Caki2 (cell line): ENCODE results near the gene P3H2. TPM values are rescaled to one million over a fixed set of nuclear protein-coding genes. Genes with fewer than 3 reads are reported as not detected.

Experiments
- DNase-seq: peaks from one replicate; pipeline ENCODE4 v3.0.0-alpha.2; 2015; ENCODE audit warnings: low read depth
- in situ Hi-C: cut with HindIII; loops from 2 replicates; pipeline ENCODE4 v1.10.0; 2016; ENCODE audit warnings: low sequenced_read_pairs, low pct_unique_long_range_greater_than_20kb, mixed read lengths
- total RNA-seq: library from RNA; depleted of rRNA; stranded (reverse); fragments of >200 nt; shearing (Covaris generic); gene quantifications from 2 replicates; pipeline ENCODE4 v1.2.3, GENCODE V29; 2014; ENCODE audit warnings: low replicate concordance; rRNA removed

P3H2 gene
- total RNA-seq, 1 experiment from 2014 or later: 185 TPM

DNA sequence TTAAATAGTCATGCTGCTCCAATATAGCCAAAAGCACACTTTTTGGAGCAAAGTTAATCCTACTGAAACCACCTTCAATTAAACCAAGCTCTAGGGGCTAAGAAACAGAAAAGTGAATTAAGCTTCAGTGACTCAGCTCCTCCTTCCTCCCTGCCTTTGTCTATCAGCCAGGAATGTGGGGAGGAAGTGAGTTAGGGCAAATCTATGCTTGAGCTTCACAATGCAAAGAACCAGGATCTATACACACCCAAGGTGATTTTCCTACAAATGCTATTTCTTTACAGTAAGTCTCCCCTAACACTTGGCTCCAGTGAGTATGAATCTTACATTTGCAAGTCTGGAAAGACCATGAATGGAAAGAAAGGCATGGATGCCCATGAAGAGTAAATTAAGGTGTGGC lies 212.1 kb downstream of the P3H2 start:
- in situ Hi-C loops: no loop called here
- no peak for DNase-seq

DNA sequence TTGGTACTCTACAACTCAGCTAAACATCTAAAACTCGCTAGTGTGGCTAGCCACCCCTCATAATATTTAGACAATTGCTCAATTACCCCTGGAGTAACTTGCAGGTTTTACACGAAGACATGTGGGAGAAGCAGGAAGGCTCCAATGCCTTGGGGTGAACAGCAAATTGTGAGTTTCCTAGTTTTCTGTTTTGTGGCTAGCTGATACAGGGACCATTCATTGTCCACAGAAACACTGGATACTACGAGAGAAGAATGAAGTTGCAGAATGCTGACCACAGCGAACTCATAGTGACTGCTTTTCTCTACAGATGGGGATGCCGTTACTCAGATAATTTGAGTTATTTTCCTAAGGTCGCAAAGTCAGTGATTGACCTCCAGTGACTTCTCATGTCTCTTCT lies 212.9 kb downstream of the P3H2 start:
- no peak for DNase-seq

More for the DNA sequence above, 212.9 kb downstream of the P3H2 start:
- in situ Hi-C loops: no loop called here

Other genes starting within 250 kb of the P3H2 start
- gene CLDN1, start 201.5 kb upstream of the P3H2 start, total RNA-seq: 129 and 151 TPM in 2 replicates